GM23338 (cell line): ENCODE results near the gene FAR1. TPM values are rescaled to one million over a fixed set of nuclear protein-coding genes. Genes with fewer than 3 reads are reported as not detected.
A peak's percentile ranks its signal among the peaks of the same experiment; 100 is the strongest.

Source experiments
- ATAC-seq: fragments of 200-7000 bp; cut with Tn5 transposase; 3 replicates; pipeline ENCODE4 v1.9.1; 2020
- DNase-seq: peaks from one replicate; pipeline ENCODE4 v3.0.0-alpha.2; 2015; ENCODE audit warnings: low spot score
- H2AFZ ChIP-seq: fragments of 200-600 bp; sonication (generic); 2 replicates; pipeline ENCODE4 v1.8.0; 2016; ENCODE audit warnings: antibody characterized with exemption, mild to moderate bottlenecking, moderate library complexity
- H3F3A ChIP-seq: fragments of 200-600 bp; sonication (generic); replicated peaks from 2 replicates; pipeline ENCODE4 v1.8.0; 2017; ENCODE audit warnings: antibody characterized with exemption, mixed run types, low read depth
- H3K27ac ChIP-seq: fragments of 200-600 bp; sonication (generic); 2 replicates; pipeline ENCODE4 v1.6.1; 2016; ENCODE audit warnings: low read depth
- H3K27me3 ChIP-seq: fragments of 200-600 bp; sonication (generic); 2 replicates; pipeline ENCODE4 v1.8.0; 2016; ENCODE audit warnings: mild to moderate bottlenecking, mixed run types, moderate library complexity; ENCODE audit not compliant: insufficient read depth
- H3K36me3 ChIP-seq: fragments of 200-600 bp; sonication (generic); 2 replicates; pipeline ENCODE4 v1.8.0; 2016; ENCODE audit warnings: mild to moderate bottlenecking; ENCODE audit not compliant: insufficient read depth
- H3K4me1 ChIP-seq: fragments of 200-600 bp; sonication (generic); 2 replicates; pipeline ENCODE4 v1.8.0; 2016; ENCODE audit warnings: mild to moderate bottlenecking, moderate library complexity; ENCODE audit not compliant: insufficient read depth
- H3K4me2 ChIP-seq: fragments of 200-600 bp; sonication (generic); 2 replicates; pipeline ENCODE4 v1.7.1; 2017; ENCODE audit warnings: mixed run types
- H3K4me3 ChIP-seq: fragments of 200-600 bp; sonication (generic); 2 replicates; pipeline ENCODE4 v1.6.1; 2016; ENCODE audit warnings: mixed run types
- H3K79me2 ChIP-seq: fragments of 200-600 bp; sonication (generic); replicated peaks from 2 replicates; pipeline ENCODE4 v1.8.0; 2017; ENCODE audit warnings: mild to moderate bottlenecking; ENCODE audit not compliant: insufficient read depth
- H3K9me2 ChIP-seq: fragments of 200-600 bp; sonication (generic); 2 replicates; pipeline ENCODE4 v1.8.0; 2017; ENCODE audit not compliant: insufficient read depth
- H4K20me1 ChIP-seq: fragments of 200-600 bp; sonication (generic); replicated peaks from 2 replicates; pipeline ENCODE4 v1.8.0; 2017; ENCODE audit warnings: mild to moderate bottlenecking; ENCODE audit not compliant: insufficient read depth
- H3K27ac Mint-ChIP-seq: 2 replicates; pipeline ENCODE4 v1.8.0; 2020; ENCODE audit warnings: inconsistent platforms, mild to moderate bottlenecking, moderate library complexity, mixed read lengths
- H3K27me3 Mint-ChIP-seq: 3 replicates; pipeline ENCODE4 v1.8.0; 2022; ENCODE audit warnings: low read depth, mild to moderate bottlenecking, moderate library complexity, mixed read lengths, inconsistent platforms; ENCODE audit not compliant: insufficient read depth, poor library complexity
- H3K36me3 Mint-ChIP-seq: 3 replicates; pipeline ENCODE4 v1.8.0; 2021; ENCODE audit warnings: low read depth, mild to moderate bottlenecking, inconsistent platforms, moderate library complexity, mixed read lengths
- H3K4me1 Mint-ChIP-seq: 3 replicates; pipeline ENCODE4 v1.8.0; 2020; ENCODE audit warnings: mild to moderate bottlenecking, inconsistent platforms, mixed read lengths
- H3K4me3 Mint-ChIP-seq: 3 replicates; pipeline ENCODE4 v1.8.0; 2021; ENCODE audit warnings: moderate library complexity, mild to moderate bottlenecking, inconsistent platforms, mixed read lengths
- H3K9me3 Mint-ChIP-seq: 3 replicates; pipeline ENCODE4 v1.8.0; 2020; ENCODE audit warnings: moderate library complexity, mild to moderate bottlenecking, inconsistent platforms, mixed read lengths
- CREB1 ChIP-seq: fragments of 250-450 bp; sonication (Bioruptor Pico); IDR thresholded peaks from 2 replicates; pipeline ENCODE4 v1.5.0; 2020; ENCODE audit warnings: low read depth, mild to moderate bottlenecking, moderate library complexity
- CTCF ChIP-seq, 2 experiments: fragments of 200-600 bp in 1 of 2; sonication (generic) in 1 of 2; conservative IDR thresholded peaks; 2 replicates each; pipeline versions ENCODE4 v1.5.1 to v1.6.1; 2016 to 2017; ENCODE audit warnings: antibody characterized with exemption in 2 of 2, low read depth in 2 of 2, mild to moderate bottlenecking in 2 of 2, moderate library complexity in 1 of 2
- JUNB ChIP-seq: IDR thresholded peaks from one replicate; pipeline ENCODE4 v1.6.1; 2016; ENCODE audit warnings: antibody characterized with exemption; ENCODE audit not compliant: unreplicated experiment
- NANOG ChIP-seq: IDR thresholded peaks from 2 replicates; pipeline ENCODE4 v1.6.1; 2016; ENCODE audit warnings: antibody characterized with exemption, borderline replicate concordance
- POLR2AphosphoS5 ChIP-seq: IDR thresholded peaks from 2 replicates; pipeline ENCODE4 v1.6.1; 2016; ENCODE audit warnings: antibody characterized with exemption, low read depth
- STAT1 ChIP-seq: IDR thresholded peaks from one replicate; pipeline ENCODE4 v1.6.1; 2016; ENCODE audit warnings: antibody characterized with exemption; ENCODE audit not compliant: unreplicated experiment
- ZNF114 ChIP-seq: fragments of 250-450 bp; sonication (Bioruptor Pico); IDR thresholded peaks from 2 replicates; pipeline ENCODE4 v1.5.0; 2020; ENCODE audit warnings: mild to moderate bottlenecking, moderate library complexity
- ZNF462 ChIP-seq: fragments of 250-450 bp; sonication (Bioruptor Pico); IDR thresholded peaks from 2 replicates; pipeline ENCODE4 v1.5.0; 2020; ENCODE audit warnings: mild to moderate bottlenecking, moderate library complexity
- polyA plus RNA-seq: library from polyadenylated mRNA; unstranded; fragments of >200 nt; fragmentation: Nextera tagmentation; extraction: Ambion mirVana; gene quantifications from 2 replicates; pipeline ENCODE4 v1.2.1, GENCODE V29; 2016
- total RNA-seq: library from RNA; depleted of rRNA; stranded (reverse); fragments of >200 nt; shearing (Covaris generic); gene quantifications from 2 replicates; pipeline ENCODE4 v1.2.3, GENCODE V29; 2014

FAR1 gene
- total and polyA plus RNA-seq, 2 experiments from 2014 or later, result 27.3 to 79.5 TPM

GRCh38 chr11:13668957-13669521, 571 bp downstream of the FAR1 start:
- H3K4me1 Mint-ChIP-seq, result peaks cover 34% of the 10 kb centered on the region
- peak; percentile 11 for ATAC-seq
- Histone ChIP-seq H4K20me1 (peaks cover 28% of the 10 kb centered on the region), H3K27ac (no peak overlapping the region), H3K4me2 (peak overlapping the region; percentile 91), H3K4me3 (peak overlapping the region; percentile 85), H3K9me2 (0 out of 2 replicates have a peak, but pooled peaks cover 4% of the 10 kb centered on the region), H3K79me2 (peaks cover 52% of the 10 kb centered on the region), H3K4me1 (peaks cover 37% of the 10 kb centered on the region), H3K27me3 (no peaks in the 10 kb centered on the region; the same call in 1 of the 2 replicates), H3K36me3 (no peaks in the 10 kb centered on the region), H2AFZ (0 out of 2 replicates have a peak overlapping the region, but pooled peaks have one; percentile 12), H3F3A (no peaks in the 10 kb centered on the region)
- TF ChIP-seq POLR2AphosphoS5 (no peak), ZNF462 (CRISPR knock-in tag) (no peak), STAT1 (no peak), CTCF (conservative IDR thresholded peaks at IDR 0.05; ENCODE audit: low read depth in 2 of 2) (no peak), NANOG (no peak), CREB1 (CRISPR knock-in tag) (no peak), JUNB (no peak), ZNF114 (CRISPR knock-in tag) (no peak)
- peak overlapping the region; percentile 88 for H3K27ac Mint-ChIP-seq
- peak overlapping the region; percentile 91 for H3K4me3 Mint-ChIP-seq
- DNase-seq, result peak; percentile 49
- no peaks in the 10 kb centered on the region for H3K9me3 Mint-ChIP-seq
- H3K27me3 Mint-ChIP-seq, result no peaks in the 10 kb centered on the region
- H3K36me3 Mint-ChIP-seq, result no peaks in the 10 kb centered on the region
